ENCODE results near the gene AKR1E2.

GRCh38 chr10:4801405-4801804, 24.6 kb upstream of the AKR1E2 start:
- TF ChIP-seq CTCF (IDR thresholded peaks at IDR 0.05) = no peak
- TF ChIP-seq POLR2A (IDR thresholded peaks at IDR 0.05) = no peak
